GM12865 (cell line): Measurements from ENCODE around the gene SYNJ2.
A peak's percentile ranks its signal among the peaks of the same experiment; 100 is the strongest.

ENCODE experiments used
- DNase-seq: peaks from one replicate; pipeline ENCODE4 v3.0.0; 2010; ENCODE audit warnings: low read depth
- H3K4me3 ChIP-seq: 2 replicates; pipeline ENCODE4 v1.5.1; 2011; ENCODE audit warnings: mild to moderate bottlenecking, low read depth, low read length, control low read depth
- CTCF ChIP-seq: IDR thresholded peaks from 2 replicates; pipeline ENCODE4 v1.5.1; 2011; ENCODE audit warnings: low read length, control low read depth, low read depth, inconsistent platforms; ENCODE audit not compliant: insufficient read depth; ENCODE audit errors: missing control alignments

SYNJ2 gene

DNA sequence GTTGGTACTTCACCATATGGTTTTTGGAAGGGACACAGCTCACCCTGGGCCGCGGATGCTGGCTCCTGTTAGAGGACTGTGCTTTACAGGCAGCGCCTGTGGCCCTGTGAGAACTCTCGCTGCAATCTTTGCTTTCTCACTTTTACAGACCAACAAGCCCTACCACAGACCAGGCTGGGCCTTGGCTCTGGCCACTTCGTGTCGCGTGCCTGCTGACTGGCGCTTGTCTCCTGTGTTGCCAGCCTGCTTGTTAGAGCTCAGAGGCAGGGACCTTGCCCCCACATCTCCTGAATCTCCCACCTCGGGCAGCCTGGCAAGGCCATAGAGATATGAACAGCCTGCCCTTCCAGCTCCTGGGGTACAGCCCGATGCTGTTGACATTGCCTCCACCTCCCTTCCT, 56.1 kb downstream of the SYNJ2 start:
- no peak overlapping the region for H3K4me3 ChIP-seq
- TF ChIP-seq CTCF = no peak
- no peak for DNase-seq

GRCh38 chr6:158038291-158039177, 56.9 kb downstream of the SYNJ2 start:
- no peak for TF ChIP-seq CTCF
- no peak for DNase-seq
- no peak overlapping the region for H3K4me3 ChIP-seq

- TF ChIP-seq CTCF = no peak
- DNase-seq = no peak
- no peak overlapping the region for H3K4me3 ChIP-seq
Observed at GRCh38 chr6:158039178-158039557, 57.5 kb downstream of the SYNJ2 start.

DNA sequence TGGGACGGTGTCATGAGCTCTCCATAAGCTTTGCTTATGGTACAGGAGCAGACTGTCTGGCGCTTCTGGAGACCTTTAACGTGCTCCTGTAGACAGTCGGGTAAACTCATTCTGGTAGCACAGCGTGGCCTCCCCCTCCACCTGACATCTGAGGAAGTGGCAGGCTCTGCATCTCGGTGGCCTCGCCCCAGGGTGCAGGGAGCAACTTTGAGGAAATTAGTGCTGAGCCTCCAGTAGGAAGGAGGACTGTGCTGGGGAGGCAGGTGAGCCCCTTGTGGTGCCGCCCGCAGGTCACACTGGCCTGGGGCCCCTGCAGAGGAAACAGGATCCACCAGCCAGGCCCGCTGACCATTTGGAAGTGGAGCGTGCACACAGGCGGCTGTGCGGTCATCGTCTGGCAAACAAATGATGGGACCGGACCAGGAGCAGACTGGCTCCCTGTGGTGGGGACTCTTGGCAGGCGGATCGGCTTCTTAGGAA, 57.9 kb downstream of the SYNJ2 start:
- DNase-seq = peak; percentile 30
- no peak overlapping the region for H3K4me3 ChIP-seq
- TF ChIP-seq CTCF = no peak

DNA sequence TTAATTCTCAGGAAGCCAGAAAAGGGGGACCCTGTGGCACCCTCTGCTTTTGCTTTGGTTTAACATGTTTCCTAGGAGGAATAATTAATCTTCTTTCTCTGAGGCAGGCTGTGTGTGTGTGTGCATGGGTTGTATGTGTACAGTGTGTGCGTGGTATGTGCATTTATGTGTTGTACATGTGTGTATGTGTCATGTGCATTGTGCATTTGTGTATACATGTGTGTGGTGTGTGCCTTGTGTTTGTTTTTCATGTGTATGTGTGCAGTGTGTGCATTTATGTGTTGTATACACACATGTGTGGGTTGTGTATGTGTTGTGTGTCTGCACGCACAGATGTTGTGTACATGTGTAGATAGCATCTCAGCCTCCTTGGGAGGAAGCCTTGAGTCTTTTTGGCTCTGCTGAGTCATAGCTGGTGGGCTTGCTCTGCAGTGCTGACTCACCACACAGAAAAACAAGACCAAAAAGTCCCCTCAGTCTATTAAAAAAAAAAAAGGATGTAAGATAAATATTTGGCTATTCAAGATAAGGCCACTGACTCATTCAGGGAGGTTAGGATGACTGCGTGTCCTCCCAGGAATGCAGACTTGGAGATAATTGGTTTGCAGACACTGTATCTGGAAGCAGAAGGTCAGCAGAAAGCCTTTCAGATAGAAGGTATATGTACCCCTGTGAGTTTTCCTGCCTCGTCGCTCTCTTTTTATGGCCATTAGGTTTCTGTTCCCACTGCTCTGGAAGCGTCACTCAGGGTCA, 58.6 kb downstream of the SYNJ2 start:
- no peak for TF ChIP-seq CTCF
- peak; percentile 82 for DNase-seq
- no peak overlapping the region for H3K4me3 ChIP-seq

- no peak for TF ChIP-seq CTCF
- DNase-seq = no peak
- no peak overlapping the region for H3K4me3 ChIP-seq
Observed at GRCh38 chr6:158040804-158041347, 59.2 kb downstream of the SYNJ2 start.
